OCI-LY1 (cell line): ENCODE measurements around the gene COL23A1.

ENCODE experiments used
- EZH2 ChIP-seq: fragments of 200-600 bp; sonication (generic), shearing (Covaris generic); IDR thresholded peaks from 2 replicates; pipeline ENCODE4 v1.8.0; 2017; ENCODE audit warnings: borderline replicate concordance, mixed run types, mild to moderate bottlenecking, antibody characterized with exemption, low read length, moderate library complexity, mixed read lengths
- TF ChIP-seq, protein P1 (sequence below): fragments of 200-600 bp; sonication (generic), shearing (Covaris generic); IDR thresholded peaks from 2 replicates; pipeline ENCODE4 v1.5.1; 2017; ENCODE audit warnings: mild to moderate bottlenecking, antibody characterized with exemption, low read length, moderate library complexity, mixed read lengths

DNA sequence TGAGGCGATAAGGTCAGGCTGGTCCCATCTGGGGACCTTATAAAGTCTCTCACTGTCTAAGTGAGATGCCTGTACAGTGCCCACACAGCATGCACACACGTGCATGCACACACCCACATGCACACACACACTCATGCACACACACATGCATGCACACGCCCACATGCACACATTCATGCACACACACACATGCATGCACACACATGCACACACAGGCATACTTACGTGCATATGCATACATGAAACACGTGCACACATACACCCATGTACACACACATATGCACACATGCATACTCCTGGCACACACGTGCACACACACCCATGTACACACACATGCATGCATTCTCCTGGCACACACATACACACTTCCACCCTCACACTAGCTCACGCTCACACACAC lies 12.2 kb downstream of the COL23A1 start:
- TF ChIP-seq, protein P1, sequence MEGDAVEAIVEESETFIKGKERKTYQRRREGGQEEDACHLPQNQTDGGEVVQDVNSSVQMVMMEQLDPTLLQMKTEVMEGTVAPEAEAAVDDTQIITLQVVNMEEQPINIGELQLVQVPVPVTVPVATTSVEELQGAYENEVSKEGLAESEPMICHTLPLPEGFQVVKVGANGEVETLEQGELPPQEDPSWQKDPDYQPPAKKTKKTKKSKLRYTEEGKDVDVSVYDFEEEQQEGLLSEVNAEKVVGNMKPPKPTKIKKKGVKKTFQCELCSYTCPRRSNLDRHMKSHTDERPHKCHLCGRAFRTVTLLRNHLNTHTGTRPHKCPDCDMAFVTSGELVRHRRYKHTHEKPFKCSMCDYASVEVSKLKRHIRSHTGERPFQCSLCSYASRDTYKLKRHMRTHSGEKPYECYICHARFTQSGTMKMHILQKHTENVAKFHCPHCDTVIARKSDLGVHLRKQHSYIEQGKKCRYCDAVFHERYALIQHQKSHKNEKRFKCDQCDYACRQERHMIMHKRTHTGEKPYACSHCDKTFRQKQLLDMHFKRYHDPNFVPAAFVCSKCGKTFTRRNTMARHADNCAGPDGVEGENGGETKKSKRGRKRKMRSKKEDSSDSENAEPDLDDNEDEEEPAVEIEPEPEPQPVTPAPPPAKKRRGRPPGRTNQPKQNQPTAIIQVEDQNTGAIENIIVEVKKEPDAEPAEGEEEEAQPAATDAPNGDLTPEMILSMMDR, result no peak
- TF ChIP-seq EZH2, result no peak
